GM23248 (cell line): ENCODE data around the gene LFNG.

Experiments
- EZH2 ChIP-seq: fragments of 200-600 bp; sonication (generic); IDR thresholded peaks from 2 replicates; pipeline ENCODE4 v1.6.1; 2018; ENCODE audit warnings: antibody characterized with exemption, mild to moderate bottlenecking; ENCODE audit not compliant: insufficient read depth, poor library complexity, severe bottlenecking
- EZH2phosphoT487 ChIP-seq: fragments of 200-600 bp; sonication (generic); IDR thresholded peaks from 2 replicates; pipeline ENCODE4 v1.6.1; 2018; ENCODE audit warnings: antibody characterized with exemption, moderate library complexity, mild to moderate bottlenecking, low read depth; ENCODE audit not compliant: insufficient read depth

DNA sequence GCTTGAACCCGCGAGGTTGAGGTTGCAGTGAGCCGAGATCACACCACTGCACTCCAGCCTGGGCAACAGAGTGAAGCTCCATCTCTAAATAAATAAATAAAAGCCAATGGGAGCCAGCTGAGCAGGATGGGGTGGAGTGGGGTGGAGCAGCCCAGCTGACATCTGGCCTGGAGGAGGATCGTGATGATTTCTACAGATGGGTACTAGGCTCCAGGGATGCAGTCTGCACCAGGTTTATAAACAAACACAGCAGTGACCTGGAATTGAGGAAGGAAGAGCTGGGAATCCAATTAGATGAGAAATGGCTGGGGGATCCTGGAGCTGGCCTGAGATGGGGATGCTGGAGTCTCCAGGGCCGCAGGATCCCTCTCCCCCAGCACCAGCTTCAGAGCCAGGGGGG is 36.1 kb upstream of the LFNG start:
- TF ChIP-seq EZH2 (no peak), EZH2phosphoT487 (no peak)
